HG03025 (cell line): ENCODE data around the gene HOXD8.

Experiments
- ATAC-seq: cut with Tn5 transposase; IDR thresholded peaks from one replicate; pipeline ENCODE4 v1.9.1; 2021; ENCODE audit warnings: mild to moderate bottlenecking, moderate library complexity; ENCODE audit not compliant: unreplicated experiment, low FRiP score

The HOXD8 gene

GRCh38 chr2:176101842-176102241, 27.7 kb upstream of the HOXD8 start:
- ATAC-seq: no peak

GRCh38 chr2:176102309-176102866, 27.1 kb upstream of the HOXD8 start:
- no peak for ATAC-seq

DNA sequence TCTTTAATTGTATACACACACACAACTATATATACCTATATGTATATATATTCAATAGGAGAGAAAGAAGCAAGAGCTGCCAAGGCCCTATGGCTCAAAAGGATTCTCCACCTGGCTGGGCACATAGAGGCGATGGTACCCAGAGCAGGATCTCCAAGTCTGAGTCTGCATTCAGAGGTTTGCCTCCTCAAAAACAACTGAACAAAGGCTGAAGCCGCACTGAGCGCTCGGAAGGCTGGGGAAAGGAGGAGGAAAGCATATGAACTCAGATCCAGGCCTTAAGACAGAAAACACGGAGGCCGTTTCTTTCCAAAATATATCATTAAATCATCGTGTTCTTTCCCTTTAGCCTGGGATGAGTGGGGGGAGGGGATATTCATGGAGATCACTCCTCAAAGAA, 26.3 kb upstream of the HOXD8 start:
- no peak for ATAC-seq

- no peak for ATAC-seq
Measured at GRCh38 chr2:176103742-176104315, 25.7 kb upstream of the HOXD8 start.

DNA sequence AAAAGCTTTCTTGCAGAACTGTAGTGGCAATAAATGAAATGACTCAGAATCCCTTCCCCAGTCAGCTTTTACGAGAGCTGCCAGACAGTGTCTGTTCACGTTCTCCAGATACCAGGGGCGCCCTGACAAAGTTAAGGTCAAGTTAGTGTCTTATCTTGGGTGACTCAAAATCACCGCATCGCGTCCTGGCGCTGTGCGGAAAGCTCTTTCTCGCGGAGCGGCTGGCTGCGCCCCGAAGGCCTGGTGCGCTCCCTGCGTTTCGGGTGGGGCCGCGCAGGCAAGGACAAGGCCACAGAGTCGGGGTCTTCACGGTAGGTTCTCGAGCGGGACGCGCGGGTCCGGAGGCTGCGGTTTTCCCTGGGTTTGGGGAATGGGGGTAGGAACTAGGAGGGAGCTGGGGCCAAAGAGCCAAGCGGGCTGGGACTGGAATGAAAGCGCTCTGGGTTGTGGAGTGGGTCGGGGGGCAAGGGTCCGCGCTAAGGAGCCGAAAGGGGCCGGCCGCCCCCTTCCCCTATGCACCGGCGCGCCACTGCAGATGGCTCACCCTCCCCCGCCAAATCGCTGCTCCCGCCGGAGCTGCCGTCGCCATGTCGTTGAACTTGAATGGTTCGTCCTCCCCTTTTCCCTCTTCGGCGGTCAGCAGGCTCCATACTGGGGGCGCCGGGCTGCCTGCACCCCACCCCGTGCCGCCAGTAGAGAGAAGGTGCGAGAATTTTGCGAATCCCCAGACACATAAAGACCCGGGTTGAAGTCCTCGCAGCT, 25.0 kb upstream of the HOXD8 start:
- ATAC-seq: no peak

DNA sequence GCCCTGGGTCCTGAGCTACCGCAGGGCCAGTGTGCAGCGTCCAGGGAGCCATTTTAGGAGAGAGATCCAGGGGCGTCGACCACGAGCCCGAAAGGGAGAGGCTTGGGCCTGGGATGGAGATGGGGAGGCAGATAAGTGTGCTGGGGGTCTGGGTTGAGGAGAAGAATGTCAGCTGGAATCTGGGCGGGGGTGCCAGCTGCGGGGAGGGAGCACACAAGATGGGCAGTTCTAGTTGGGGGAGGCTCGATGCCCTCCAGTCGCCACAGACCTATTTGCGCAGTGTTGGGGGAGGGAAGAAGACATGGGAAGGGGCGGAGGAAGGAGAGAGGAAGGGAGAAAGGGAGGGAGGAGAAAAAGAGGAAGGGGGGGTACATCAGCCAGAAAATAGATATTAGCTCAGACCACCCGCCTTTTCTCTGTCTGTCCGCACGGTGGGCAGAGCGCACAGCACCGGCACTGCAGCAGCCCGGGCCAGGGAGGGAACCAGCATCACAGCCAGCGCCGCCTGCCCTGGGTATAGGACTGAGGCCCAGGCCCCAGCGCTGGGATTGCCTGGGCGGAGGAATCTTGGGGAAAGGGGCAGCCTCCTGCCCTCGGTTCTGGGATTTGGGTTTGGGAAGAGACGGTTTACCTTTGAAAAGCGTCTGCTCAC, 24.3 kb upstream of the HOXD8 start:
- no peak for ATAC-seq

DNA sequence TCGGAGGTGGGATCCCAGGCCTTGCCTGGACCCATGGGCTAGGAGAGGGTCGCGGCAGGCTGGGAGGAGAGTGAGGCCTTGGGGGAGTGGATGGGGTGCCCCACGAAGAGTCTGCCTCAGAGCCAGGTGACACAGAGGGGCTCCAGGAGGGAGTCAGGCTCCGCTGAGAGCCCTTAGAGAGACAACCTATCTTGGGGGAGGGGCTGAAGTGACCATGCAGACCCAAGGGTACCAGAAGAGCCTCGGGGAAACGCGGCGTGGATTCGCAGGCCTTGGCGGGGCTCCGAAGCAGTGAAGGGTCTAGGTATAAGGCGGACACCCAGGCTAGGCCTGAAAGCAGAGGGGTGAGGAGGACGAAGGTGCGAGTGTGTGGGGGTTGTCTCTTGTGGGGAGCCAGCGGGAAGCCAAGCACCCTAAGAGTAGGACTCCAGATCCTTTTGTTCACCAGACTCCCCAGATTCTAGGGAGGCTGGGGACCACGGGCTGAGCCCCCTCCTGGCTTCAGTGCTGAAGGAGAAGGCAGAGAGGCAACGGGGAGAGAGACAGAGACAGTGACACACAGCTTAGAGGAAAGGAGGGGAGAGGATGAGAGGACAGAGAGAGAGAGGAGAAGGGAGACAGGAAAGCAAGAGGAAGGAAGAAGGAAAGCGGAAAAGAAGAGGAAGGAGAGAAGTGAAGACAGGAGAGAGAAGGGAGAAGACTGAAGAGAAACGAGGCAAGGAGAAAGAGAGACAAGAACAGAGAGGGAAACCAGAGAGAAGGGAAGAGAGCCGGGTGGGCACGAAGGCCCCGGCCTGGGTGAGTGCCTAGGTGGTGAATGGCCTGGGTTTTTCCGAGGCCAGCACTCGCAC, 23.6 kb upstream of the HOXD8 start:
- no peak for ATAC-seq

GRCh38 chr2:176106581-176107539, 22.6 kb upstream of the HOXD8 start, which contains the start of gene HOXD11:
HOXD11 (plus strand) TSS chr2:176107280; CDS start chr2:176107356, 76 bp downstream.
- ATAC-seq: no peak

- ATAC-seq: no peak
Measured at GRCh38 chr2:176107731-176108181, 21.7 kb upstream of the HOXD8 start.

DNA sequence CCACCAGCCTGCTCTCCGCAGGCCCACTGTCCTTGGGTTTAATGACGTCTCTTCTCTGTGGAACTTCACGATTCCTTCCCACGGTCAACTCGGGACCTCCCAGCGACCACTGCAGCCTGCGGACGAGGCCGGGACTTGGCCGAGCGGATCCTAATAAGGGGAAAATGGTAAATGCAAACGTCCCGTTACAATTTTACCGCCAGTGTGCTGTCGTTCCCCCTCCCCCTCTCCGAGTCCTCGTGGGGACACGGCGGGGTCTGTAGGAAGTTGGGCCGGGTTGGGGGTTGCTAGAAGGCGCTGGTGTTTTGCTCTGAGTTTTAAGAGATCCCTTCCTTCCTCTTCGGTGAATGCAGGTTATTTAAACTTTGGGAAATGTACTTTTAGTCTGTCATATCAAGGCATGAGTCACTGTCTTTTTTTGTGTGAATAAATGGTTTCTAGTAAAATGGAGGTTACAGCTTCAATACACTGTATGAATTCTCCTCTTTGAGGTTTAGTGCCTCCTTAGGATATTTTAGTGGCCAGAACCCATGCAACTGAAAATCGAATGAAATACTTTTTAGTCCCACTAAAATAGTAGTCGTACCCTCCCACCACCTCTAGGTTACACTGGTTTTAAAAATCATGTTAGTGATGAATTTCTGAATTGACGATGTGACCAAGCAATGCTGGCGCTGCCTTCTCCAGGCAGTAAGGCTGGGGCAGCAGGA, 20.2 kb upstream of the HOXD8 start:
- no peak for ATAC-seq

DNA sequence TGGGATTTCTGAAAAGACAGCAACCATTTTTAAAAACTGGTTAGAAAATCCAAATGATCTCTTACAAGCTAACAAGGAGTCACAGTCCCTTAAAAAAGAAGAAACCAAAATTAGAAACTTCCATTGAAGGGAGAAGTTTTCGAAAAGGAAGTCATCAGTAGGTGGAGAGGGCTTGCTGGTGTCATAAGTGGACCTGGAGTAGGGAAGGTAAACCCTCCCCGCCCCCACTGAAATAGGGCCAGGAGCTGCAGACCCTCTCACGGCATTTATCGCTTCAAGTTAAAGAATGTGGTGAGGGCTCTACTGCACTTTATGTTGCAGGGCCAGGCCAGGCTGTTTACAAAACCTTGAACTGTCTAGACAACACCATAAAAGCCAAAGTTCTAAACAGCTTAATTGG, 19.6 kb upstream of the HOXD8 start:
- ATAC-seq: no peak

DNA sequence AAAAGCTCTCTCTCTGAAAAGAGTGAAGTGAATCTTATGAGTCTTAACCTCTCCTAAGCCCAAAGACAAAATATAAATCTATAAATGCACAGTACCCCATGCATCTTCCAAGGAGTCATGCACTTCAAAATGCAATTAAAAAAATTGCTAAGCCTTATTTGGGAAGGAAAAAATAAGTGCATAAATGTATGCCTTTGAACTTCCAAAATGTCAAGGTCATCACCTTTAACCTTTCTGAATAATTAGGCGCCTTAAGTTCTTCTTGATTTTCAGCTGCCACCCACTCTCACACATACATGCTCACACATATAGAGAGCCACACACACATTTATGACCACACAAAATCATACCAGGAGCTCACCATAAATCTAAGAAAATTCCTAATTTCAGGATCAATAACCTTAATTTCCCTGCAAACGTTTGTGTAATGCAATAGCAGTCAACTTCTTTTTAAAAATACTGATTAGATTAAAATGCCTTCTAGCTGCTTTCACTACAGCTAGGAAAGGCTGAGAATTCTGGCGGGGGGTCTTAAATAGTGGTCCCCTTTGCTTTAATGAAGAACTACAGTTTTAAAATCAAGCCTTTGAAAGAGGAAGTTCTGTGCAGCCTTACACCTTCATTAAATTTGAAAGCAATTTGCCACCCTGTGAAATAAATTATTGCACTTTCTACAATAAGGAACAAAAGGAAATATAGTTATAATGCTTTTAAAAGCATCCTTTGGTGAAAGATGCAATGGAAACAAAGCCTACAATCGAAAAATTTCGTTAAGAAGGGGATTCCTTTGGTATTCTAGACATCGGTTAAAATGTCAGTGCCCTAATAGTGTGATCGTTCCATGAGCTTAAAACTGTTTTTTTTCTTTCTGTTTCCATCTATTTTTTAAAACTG, 18.8 kb upstream of the HOXD8 start:
- no peak for ATAC-seq

GRCh38 chr2:176111309-176111663, 18.2 kb upstream of the HOXD8 start:
- ATAC-seq: no peak

GRCh38 chr2:176111846-176112374, 17.6 kb upstream of the HOXD8 start:
- ATAC-seq: no peak

DNA sequence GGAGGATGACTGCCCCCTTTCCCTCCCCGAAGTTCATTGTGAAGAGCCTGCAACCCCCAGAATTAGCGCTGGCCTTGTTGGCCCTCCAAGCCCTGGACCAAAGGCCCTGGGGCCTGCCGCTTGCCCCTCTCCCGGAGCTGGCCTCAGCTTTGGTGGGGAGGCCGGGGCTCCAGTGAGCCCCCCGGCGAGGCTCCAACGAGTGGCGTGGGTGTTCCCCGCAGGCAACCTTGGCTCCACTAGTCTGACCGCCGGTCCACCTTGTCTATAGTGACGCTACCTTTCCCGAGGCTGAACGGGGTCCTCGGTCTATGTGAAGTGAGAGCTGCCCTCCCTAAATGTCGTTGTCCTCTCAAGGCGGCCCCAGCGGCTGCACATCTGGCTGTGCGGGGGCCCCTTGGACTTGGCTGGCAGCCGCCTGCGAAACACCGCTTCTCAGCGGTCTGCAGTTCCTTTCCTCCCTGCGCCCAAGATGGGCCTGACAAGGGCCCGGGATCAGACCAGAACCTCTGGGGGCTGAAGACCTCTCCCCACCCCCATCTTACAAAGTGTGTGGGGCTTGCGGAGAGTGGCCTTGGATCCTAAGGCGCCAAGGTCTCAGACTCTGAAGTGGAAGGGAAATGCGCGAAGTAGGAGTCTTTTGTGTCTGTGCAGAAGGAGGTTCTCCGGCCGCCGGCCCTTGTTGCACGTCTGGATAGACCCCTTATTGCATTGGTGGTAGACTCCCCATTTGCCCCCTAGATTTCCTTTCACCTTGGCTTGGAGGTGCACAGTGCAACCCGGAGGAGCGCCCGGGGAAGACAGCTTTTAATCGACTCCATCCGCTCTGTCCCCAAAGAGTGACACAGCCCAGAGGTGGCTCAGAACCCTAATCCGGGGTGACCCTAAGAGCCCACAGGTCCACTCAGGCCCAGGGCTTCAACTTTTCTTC, 16.9 kb upstream of the HOXD8 start:
- no peak for ATAC-seq

- no peak for ATAC-seq
Measured at GRCh38 chr2:176114120-176114929, 15.2 kb upstream of the HOXD8 start.
